ENCODE measurements around the gene ATF6. TPM values are rescaled to one million over a fixed set of nuclear protein-coding genes. Genes with fewer than 3 reads are reported as not detected.
A peak's percentile ranks its signal among the peaks of the same experiment; 100 is the strongest.

ATF6 gene
- total and polyA plus RNA-seq, 4 donors = 10.0 to 22.5 (median 13.4) TPM

- peak overlapping the region; percentile 61 to 87 for H3K9ac ChIP-seq (ENCODE audit: low read depth in 1 of 2, low read length in 2 of 2)
- TF ChIP-seq YY1 (IDR thresholded peaks at IDR 0.05) = peak; percentile 30
- TF ChIP-seq ATF3 (IDR thresholded peaks at IDR 0.05) = no peak
- no peak for TF ChIP-seq HNF4A (conservative IDR thresholded peaks at IDR 0.05)
- peak; percentile 3 for TF ChIP-seq SP1 (IDR thresholded peaks at IDR 0.05)
- TF ChIP-seq EGR1 (IDR thresholded peaks at IDR 0.05; ENCODE audit: low read depth in 2 of 2) = no peak
- TF ChIP-seq JUND (IDR thresholded peaks at IDR 0.05) = no peak
- no peaks in the 10 kb centered on the region for H3K27me3 ChIP-seq (ENCODE audit: control insufficient read depth in 4 of 4, insufficient read depth in 4 of 4, low read length in 3 of 4)
- H3K4me3 ChIP-seq (ENCODE audit: low read depth in 1 of 3, low read length in 3 of 3) = peak overlapping the region; percentile 39 to 67 (median 63)
- H3K27ac ChIP-seq (ENCODE audit: low read depth in 1 of 2, low read length in 2 of 2) = peak overlapping the region; percentile 87 to 92
- WGBS = 2% methylated on average over 38 of the region's 38 CpGs
- DNase-seq (ENCODE audit: low spot score) = no peak
- H3K36me3 ChIP-seq (ENCODE audit: control insufficient read depth in 4 of 4, insufficient read depth in 3 of 4, low read depth in 1 of 4, low read length in 3 of 4) = no peaks in the 10 kb centered on the region
- peaks cover 2 to 17% (median 9%) of the 10 kb centered on the region in 4 donors for H3K4me1 ChIP-seq (ENCODE audit: control insufficient read depth in 4 of 4, insufficient read depth in 4 of 4, low read length in 3 of 4)
- H3K9me3 ChIP-seq (ENCODE audit: control insufficient read depth in 4 of 4, low read length in 3 of 4) = no peaks in the 10 kb centered on the region
Measured at GRCh38 chr1:161727256-161727924, 38.7 kb upstream of the ATF6 start.

- Histone ChIP-seq H3K27me3 (ENCODE audit: control insufficient read depth in 4 of 4, insufficient read depth in 4 of 4, low read length in 3 of 4) (no peaks in the 10 kb centered on the region), H3K4me1 (ENCODE audit: control insufficient read depth in 4 of 4, insufficient read depth in 4 of 4, low read length in 3 of 4) (peaks cover 2 to 17% (median 9%) of the 10 kb centered on the region in 4 donors), H3K36me3 (ENCODE audit: control insufficient read depth in 4 of 4, insufficient read depth in 3 of 4, low read depth in 1 of 4, low read length in 3 of 4) (no peaks in the 10 kb centered on the region), H3K9ac (ENCODE audit: low read depth in 1 of 2, low read length in 2 of 2) (no peak overlapping the region), H3K4me3 (ENCODE audit: low read depth in 1 of 3, low read length in 3 of 3) (no peak overlapping the region), H3K27ac (ENCODE audit: low read depth in 1 of 2, low read length in 2 of 2) (no peak overlapping the region), H3K9me3 (ENCODE audit: control insufficient read depth in 4 of 4, low read length in 3 of 4) (no peaks in the 10 kb centered on the region)
- no peak for TF ChIP-seq MAX (IDR thresholded peaks at IDR 0.05)
- no peak for TF ChIP-seq CTCF (IDR thresholded peaks at IDR 0.05; ENCODE audit: low read depth, low read length, missing input control)
- no peak for TF ChIP-seq SP1 (IDR thresholded peaks at IDR 0.05)
- no peak for TF ChIP-seq ZBTB33 (IDR thresholded peaks at IDR 0.05)
- TF ChIP-seq GABPA (IDR thresholded peaks at IDR 0.05 in 1 of 2, conservative IDR thresholded peaks at IDR 0.05 in 1 of 2) = no peak
- no peak for TF ChIP-seq RAD21 (IDR thresholded peaks at IDR 0.05)
- TF ChIP-seq EGR1 (IDR thresholded peaks at IDR 0.05; ENCODE audit: low read depth in 2 of 2) = no peak
- no peak for TF ChIP-seq TAF1 (conservative IDR thresholded peaks at IDR 0.05)
- no peak for TF ChIP-seq HNF4G (IDR thresholded peaks at IDR 0.05)
- no peak for TF ChIP-seq JUND (IDR thresholded peaks at IDR 0.05)
- TF ChIP-seq YY1 (IDR thresholded peaks at IDR 0.05) = no peak
- no peak for TF ChIP-seq HNF4A (conservative IDR thresholded peaks at IDR 0.05)
- no peak for TF ChIP-seq ATF3 (IDR thresholded peaks at IDR 0.05)
- no peak for TF ChIP-seq FOXA2 (IDR thresholded peaks at IDR 0.05)
- TF ChIP-seq FOXA1 (IDR thresholded peaks at IDR 0.05) = no peak
- TF ChIP-seq NR2F2 (IDR thresholded peaks at IDR 0.05) = no peak
- TF ChIP-seq RXRA (IDR thresholded peaks at IDR 0.05) = no peak
- DNase-seq (ENCODE audit: low spot score) = no peak
- WGBS = 78% methylated on average over 7 of the region's 7 CpGs
Measured at GRCh38 chr1:161728376-161729226, 37.5 kb upstream of the ATF6 start.

Measured in liver (tissue), 9 donors.